NCI-H1930 (cell line): ENCODE data around the gene IRS2.

ENCODE experiments used
- DNase-seq, 2 experiments: peaks; one replicate each; lab custom pipeline; 2025; lab: John Stamatoyannopoulos, UW

IRS2 gene

DNA sequence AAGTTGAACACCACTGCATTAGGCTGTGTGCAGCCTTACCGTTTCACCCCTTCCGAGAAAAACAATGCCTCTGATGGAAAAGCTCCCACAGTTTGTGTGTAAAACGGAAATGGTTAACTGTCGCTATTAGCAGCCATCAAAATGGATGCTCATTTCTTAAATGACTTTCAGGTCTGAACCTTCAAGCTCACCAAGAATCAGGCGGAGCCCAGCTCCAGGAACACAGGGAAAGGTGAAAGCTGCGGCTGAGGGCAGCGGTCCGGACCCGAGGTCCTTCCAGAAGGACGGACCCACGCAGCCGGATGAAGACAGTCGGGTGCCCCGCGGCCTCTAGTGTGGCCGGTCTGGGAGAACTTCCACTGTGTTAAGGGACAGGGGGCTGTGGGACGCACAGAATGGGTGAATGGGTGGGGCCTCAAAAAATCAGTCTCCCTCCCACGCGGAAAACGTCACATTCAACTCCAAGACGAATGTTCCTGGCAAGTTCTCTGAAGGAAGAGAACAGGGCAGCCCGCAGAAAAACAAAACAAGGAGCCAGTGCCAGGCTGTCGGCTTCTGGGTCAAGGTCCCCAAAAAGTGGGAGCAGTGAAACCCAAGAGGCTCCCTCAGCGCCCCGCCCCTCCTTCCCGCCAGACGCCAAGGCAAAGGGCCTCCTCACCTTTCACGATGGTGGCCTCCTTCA lies 4.9 kb downstream of the IRS2 start:
- no peak for DNase-seq

DNA sequence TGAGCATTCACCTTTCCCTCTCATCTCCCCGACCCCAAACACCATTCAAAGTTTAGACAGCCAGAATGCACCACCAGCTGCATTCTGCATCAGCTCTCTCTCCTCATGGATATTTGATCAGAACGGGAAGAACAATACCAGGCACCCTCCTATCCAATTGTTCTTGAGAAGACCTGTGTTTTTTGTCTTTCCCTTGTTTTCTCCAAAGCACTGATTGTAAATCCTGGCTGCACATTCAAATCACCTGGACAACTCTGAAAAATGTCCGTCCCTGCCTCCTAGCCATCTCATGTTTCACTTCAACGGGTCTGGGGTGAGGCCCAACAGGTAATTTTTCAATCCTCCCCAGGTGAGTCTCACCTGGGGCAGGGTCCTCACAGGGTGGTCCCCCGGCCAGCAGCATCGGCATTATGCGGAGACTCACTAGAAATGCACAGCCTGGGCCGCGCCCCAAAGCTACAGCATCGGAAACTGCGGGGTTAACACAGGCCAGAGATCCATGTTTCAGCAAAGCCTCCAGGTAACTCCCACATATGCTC lies 5.5 kb downstream of the IRS2 start:
- DNase-seq: no peak

DNA sequence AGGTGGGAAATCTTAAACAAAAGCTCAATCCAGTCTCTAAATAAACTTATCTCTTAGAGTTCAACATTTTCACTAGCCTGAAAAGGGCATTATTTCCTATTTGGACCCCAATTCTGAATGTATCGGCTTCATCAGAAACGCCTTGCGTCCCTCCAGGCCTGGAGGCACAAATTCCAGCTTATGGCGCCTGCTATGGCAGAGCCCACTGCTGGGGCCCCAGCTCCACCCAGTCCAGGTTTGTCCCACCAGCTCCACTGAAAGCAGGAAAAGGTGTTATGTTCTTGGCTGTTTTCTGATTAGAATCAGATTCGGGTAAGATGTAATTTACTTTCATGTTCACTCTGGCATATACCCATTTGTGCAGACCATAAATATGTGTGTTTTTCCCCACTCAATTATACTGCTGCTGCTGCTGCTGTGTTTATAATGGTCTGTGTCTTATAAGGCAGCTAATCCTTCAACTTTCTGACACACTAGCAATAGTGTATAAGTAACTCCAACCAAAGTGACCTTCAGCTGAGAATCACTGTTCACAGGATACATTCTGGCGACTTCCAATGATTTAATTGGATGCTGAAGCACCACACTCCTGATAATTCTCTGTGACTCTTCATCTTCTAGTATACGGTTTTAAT lies 6.4 kb downstream of the IRS2 start:
- no peak for DNase-seq

GRCh38 chr13:109779074-109779473 lies 7.3 kb downstream of the IRS2 start:
- no peak for DNase-seq

GRCh38 chr13:109778102-109778542 lies 8.3 kb downstream of the IRS2 start:
- peak in 1 of 2 experiments; percentile 15 for DNase-seq

DNA sequence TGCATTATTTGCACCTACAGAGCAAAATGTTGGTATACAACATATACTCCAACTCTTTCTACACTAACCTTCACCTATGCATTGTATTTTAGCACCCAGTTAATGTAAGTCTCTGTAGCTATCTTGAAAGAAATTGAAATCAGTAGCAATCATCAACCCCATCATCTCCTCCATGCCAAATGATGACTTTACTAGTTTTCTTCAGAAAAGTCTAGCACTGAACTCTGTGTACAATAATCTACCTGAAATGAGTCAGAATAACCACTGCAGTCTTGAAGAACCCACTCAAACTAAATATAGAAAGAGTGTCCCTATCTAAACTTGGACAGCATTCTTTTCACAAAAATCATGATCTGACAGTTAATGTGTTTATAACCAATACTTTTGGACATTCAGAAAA lies 9.8 kb downstream of the IRS2 start:
- no peak for DNase-seq

DNA sequence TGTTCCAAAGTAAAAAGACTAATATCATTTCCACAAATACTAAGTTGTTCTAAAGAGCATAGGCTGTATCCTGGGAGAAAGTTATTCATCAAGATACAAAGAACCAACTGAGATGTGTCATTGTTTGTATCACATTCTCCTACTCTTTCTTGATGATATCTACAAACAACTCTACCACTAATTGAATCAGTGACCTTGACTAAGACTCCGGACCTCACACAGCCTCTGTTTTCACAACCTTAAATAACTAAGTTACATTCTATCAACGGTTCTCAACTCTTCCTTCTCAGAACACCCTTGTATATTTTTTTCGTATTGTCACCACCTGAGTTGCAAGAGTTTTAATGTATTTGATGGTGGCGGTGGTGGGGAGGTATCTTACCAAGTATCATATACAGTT lies 12.6 kb downstream of the IRS2 start:
- no peak for DNase-seq

DNA sequence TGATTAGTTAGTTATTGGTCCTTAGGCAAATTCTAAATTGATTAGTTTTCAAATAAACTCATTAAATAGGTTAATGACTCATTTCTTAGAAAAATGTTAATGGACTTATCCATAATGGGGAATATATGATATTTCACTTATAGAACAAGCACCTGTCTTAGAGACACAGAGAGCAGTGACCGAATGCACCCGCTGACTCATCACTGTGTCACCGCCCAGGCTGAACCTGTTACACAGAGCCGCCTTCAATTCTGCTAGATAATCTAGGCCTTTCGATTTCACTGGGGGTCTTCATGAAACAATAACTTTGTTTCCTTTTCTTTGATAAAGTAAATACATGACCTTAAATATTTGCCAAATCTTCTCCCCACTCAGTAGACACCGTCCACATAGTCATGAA lies 13.1 kb downstream of the IRS2 start:
- no peak for DNase-seq

GRCh38 chr13:109771926-109772325 lies 14.5 kb downstream of the IRS2 start:
- DNase-seq: no peak

GRCh38 chr13:109770436-109770835 lies 15.9 kb downstream of the IRS2 start:
- no peak for DNase-seq

- DNase-seq: no peak
Observed at GRCh38 chr13:109769921-109770320, 16.5 kb downstream of the IRS2 start.

- no peak for DNase-seq
Observed at GRCh38 chr13:109769275-109769674, 17.1 kb downstream of the IRS2 start.

GRCh38 chr13:109768616-109769015 lies 17.8 kb downstream of the IRS2 start:
- no peak for DNase-seq

GRCh38 chr13:109768176-109768575 lies 18.2 kb downstream of the IRS2 start:
- DNase-seq: no peak

DNA sequence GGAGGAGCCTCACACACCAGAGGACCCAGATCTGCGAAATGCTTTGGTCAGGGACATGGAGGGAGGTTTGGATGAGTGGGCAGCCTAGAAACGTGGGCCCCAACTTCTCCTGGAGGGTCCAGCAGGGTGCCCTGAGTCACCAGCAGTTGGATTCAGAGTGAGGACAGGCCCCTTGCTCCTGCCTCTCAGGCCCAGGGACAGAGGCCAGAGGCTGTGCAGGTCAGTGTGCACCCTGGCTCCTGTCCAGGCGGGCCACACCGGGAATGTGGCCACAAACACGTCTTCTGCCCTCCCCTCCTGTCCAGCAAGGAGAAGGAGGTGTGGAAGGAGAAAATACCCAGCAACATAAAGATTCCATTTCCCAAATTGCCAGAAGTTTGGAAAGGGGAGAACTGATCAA lies 19.4 kb downstream of the IRS2 start:
- DNase-seq: no peak

- DNase-seq: no peak
Observed at GRCh38 chr13:109764470-109765291, 21.7 kb downstream of the IRS2 start.

DNA sequence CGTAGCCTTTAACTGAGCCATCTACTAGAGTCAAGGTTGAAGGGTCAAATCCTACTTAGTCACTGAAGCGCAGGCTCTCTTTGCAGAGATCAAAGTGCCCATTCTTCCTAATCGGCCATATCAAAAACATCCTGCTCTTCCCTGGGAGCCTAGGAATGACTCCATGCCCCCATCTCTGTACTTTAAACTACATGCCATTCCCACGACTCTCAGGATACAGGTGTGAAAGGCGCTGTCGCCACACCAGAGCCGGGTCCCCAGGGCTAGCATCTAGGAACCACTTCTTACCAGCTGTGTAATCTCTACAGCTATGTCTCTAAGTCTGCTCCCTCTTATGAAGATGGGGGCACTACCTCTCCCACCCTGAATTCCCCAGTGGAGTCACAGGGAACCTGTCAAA lies 22.3 kb downstream of the IRS2 start:
- DNase-seq: no peak

GRCh38 chr13:109762791-109763190 lies 23.6 kb downstream of the IRS2 start:
- DNase-seq: no peak

DNA sequence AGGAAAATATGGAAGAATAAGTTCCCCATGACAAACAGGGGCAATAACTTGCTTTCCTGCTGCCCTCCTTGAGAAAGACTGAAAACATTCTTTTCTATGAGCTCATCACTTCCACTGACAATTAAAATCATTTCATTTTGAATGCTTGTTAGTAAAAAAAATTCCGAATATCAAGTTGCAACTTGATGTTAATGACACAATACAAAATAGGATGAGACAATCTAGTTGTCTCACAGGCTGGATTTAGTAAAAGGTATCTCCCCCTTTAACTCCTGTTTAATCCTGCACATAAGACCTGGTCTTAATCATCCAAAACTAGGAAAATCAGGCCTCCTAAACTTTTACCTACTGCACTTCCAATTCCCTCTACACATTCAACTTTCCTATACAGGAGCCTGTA lies 24.7 kb downstream of the IRS2 start:
- no peak for DNase-seq

DNA sequence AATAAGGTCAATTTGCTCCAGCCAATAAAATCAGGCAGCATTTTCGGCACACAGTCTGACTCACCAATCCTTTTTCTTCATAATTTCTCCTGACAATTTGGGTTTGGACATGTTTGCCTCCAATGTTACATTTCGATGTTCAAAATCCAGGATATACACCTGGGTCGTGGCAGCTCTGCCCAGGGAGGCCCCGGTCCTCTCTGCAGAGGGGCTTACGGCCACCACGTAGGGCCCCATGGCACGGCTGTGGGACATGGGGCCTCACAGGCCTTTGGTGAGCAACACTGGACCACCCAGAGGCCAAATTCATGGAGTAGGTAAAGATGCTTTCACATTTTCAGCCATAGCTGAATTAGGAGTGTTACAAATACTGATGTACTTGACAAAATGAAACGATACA lies 25.4 kb downstream of the IRS2 start:
- no peak for DNase-seq

- no peak for DNase-seq
Observed at GRCh38 chr13:109760402-109760801, 26.0 kb downstream of the IRS2 start.

- no peak for DNase-seq
Observed at GRCh38 chr13:109759609-109760008, 26.8 kb downstream of the IRS2 start.
